GM18858 (cell line): Measurements from ENCODE around the gene CA5B.
"Not testable (repeated sequence)": the region's sequence is repeated elsewhere in the genome, so short reads cannot be mapped to it uniquely, and the experiment has no call there.

Experiments used
- ATAC-seq: cut with Tn5 transposase; IDR thresholded peaks from one replicate; pipeline ENCODE4 v1.9.1; 2021; ENCODE audit not compliant: unreplicated experiment

CA5B gene

DNA sequence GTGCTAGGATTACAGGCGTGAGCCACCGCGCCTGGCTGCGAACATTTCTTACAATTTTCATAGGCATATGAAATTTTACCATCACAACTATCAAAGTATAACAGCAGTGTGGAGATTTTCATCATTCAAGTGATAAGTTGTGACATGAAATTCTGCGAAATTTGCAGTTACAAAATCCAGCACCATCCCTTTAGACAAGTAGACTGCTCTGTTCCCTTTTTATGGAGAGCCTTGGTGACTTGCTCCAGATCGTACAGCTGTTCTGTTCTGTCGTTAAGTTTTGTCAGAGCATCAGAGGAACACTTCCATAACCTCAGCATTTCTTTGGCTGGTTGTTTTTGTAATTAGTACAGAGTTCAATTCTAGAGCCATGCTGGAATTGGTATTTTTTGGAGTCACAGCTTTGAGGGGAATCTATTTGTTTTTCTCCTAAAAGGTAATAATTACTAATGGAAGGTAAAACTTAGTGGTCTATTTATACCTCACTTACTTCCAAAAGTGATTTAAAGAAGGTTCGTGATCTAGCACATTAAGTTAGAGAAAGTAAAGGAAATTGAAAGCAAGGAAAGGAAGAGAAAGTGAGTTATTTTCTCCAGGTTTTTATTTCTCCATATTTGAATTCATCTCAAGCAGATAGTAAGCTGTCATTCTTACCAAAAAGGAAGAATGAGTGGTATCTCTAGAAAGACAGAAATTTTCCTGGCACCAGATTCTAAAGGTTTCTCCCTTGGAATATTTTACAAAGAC, 74.3 kb downstream of the CA5B start:
- ATAC-seq: no peak

DNA sequence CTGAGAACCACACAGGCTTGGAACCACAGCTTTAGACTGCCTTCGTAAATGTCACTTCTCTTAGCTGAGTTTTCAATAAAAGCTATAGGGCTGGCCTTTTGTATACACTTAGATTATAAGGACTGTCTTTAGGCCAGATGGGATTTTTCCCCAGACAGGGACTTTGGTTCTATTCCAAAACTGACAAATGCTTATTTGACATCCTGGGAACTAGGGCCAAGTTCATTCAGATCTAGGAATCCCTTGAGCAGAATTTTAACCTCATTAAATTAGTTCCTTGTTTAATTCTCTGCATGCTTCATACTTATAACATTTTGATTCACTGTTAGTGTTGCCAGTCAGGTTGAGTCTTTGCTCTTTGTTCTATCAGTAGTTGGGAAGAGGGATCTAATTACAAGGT, 75.3 kb downstream of the CA5B start:
- no peak for ATAC-seq

DNA sequence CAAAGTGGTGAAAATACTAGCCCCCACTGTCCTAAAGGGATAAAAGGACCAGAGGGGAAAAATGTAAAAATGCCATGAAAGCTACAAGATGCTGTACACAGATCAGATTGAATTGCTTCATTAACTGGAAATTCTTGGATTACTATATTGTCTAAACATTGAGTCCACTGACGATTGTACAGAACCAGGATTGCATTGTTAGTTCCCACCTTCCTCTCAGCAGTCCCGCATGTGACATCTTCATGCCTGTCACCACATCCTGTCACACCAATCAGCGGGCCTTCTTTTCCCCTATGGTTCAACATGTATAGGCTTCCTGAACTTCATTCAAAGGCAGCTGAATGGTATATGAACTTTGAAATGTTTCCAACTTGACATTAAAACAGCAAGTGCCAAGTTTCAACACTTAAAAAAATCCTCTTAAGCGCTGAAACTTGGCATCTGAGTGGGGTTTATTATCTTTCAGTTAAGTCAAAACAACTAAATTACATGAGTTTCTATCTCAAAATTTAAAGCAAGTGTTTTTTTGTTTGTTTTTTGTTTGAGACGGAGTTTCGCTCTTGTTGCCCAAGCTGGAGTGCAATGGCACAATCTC, 76.8 kb downstream of the CA5B start:
- ATAC-seq: no peak

DNA sequence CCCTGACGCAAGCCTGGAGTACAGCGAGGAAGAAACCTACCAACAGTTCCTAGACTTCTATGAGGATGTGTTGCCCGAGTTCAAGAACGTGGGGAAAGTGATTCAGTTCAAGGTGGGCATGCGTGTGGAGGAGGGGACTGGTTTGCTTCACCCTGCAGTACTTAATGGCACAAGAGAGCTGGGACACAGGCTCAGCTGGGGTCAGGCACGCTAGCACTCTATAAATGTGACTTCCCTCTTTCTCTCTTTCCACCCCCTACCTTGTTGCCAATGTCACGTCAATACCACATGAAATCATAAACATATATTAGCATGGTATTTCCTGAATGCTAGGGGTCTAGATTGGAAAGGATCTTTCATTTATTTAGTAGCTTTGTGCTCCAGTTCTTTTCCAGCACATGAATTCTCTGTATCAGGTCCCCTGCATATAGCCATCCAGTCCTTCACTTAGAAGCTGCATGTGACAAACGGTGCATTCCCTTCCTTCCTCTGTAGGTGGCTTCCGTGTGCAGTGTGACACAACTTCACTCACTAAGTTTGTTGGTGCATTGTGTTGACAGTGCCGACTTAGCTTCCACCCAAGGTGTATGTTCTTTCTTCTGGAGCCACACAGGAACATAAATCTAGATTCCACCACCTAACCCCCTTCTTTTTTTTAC, 77.8 kb downstream of the CA5B start:
- ATAC-seq: peak; percentile 57

DNA sequence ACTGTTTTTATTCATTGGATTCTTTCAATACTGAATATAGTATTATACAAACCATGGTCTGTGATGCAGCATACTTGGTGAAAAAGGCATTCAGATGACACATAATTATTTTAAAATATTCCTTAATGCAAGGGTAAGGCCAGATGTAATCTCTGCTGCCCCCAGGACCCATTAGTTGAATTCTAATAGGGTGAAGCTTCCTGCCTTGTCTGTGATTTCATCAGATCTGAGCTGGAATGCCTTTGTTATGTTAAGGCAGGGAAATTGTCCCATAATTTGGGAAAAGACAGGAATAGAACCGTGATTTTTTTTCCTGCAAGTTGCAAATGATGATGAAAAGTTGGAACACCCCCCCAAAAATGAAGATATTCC, 78.4 kb downstream of the CA5B start:
- no peak for ATAC-seq

DNA sequence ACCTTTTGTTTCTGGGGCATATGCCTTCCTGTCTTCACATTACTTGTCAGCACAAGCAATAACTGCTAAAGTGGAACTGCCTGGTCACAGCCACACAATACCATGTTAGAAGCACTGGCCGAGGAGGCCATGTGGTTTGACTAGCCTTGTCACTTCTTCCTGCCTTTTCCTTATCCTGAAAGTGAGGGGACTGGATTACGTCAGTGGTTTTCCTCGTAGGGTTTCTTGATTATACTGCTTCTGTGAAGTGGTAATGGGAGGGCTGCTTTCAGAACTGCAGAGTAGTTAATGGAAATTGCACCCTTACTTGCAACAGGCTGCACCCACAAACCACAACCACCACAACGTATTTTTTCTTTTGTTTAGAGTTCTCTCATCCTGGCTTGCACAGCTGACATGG, 78.8 kb downstream of the CA5B start:
- ATAC-seq: no peak

DNA sequence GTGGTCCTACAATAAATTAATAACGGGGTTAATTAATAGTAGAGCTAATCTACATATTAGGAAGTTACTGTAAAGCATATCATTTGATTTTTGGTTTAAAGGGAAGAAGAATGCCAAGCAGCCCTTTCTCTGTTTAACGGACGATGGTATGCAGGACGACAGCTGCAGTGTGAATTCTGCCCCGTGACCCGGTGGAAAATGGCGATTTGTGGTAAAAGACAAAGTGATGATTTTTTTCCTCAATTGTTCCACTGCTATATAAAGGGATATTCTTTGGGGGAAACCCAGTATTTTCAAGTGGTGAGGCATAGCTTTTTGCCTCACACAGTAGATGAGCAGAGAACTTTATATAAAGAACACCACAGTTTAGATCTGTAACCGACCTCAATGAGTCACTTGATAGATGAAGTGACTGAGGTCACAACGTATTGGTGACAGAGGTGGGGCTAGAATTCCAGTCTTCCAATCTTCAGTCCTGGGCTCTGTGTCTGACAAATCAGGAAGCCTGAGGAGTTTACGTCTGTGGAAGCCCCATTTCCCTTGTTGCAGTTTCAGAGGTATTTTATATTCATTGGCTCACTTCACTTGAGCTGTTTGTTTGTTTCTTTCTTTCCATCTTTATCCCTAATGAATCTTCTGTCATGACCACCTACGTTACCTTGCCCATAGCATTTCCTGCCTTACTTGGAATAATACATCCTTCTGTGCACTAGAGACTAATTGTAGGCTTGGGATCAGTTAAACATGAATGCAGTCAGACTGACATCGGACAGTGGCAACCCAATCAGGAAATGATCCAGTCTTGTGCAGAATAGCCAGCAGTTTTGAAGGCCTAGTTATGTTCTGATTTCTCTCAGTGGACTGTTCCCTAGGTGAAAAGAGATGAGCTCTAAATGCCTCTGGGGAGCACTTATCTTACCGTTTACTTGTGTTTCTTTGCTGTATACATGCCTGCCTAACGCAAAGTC, 82.3 kb downstream of the CA5B start:
- no peak for ATAC-seq

DNA sequence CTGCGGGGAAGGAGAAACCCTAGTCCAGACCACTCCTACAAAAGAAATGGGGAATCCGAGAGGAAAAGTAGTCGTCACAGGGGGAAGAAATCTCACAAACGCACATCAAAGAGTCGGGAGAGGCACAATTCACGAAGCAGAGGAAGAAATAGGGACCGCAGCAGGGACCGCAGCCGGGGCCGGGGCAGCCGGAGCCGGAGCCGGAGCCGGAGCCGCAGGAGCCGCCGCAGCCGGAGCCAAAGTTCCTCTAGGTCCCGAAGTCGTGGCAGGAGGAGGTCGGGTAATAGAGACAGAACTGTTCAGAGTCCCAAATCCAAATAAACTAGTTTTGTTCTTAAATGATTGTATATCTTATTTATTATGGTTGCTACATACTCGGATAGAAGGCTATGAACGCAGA, 84.9 kb downstream of the CA5B start:
- ATAC-seq: no peak

DNA sequence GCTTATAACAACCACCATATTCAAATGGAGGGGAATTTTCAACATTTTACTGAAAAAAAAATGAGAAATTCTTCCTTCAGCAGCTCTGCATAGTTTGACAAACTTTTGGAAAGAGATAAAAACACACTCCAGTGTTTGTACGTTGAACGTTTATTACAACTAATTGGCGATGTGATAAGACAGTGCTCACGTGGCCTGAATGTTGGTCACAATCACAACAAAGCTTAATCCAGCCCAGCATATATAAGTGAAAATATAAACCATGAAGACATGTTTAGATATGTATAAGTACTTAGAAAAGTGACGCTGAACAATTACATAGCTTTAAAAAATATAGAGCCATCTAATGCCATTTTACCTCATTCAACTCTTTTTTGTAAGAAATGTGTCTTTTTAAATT, 87.9 kb downstream of the CA5B start:
- ATAC-seq: no peak

DNA sequence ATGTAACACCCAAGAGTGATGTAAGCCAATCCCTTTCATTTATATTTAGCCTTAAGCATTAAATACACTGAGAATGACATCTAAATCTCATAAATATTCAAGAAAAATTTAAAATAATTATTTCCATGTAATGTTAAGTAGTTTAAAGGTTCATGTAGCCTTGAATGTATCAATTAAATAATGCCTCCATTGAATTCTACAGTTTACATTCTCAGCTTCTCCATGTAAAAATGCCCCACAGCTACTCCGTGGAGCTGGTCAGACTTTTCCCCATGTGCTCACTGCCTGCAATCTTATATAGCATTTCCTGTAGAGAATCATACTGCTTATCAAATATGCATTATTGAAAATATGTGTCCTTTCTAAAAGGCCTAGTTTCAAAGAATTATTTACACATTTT, 91.1 kb downstream of the CA5B start:
- no peak for ATAC-seq

DNA sequence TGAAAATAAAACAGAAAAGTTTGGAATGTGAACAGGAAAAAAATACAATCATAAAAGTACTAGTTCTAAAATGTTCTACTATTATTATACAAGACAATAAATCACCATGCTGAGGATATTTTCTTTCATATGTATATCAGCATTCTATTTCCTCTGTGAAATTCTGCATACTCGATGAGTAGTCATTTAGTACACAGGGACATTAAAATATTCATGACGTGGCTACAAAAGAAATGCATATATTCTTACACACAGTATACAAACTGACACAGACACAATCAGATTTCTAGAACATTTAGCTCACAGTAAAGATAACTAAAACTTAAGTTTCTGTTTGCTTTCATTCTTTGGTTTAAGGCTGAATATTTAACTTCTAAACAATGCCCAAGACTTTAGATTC, 93.3 kb downstream of the CA5B start:
- ATAC-seq: not testable (repeated sequence)

DNA sequence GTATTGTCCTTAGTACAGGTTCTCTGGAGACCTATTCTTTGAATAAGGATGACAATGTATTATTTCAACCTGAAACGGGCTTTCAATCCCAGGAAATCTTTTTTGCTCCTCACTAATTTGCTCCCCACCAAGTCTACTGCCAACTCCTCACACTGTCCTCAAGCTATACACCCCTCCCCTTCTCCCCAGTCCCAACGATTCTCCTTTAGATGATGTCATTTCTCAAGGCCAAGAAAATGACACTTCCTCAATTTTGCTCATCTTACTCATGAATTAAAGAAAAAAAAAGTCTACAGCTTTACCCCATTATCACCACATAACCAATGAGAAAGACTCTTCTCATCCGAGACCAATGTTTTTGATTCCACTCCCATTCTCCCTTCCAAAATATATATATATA, 96.0 kb downstream of the CA5B start:
- ATAC-seq: no peak

DNA sequence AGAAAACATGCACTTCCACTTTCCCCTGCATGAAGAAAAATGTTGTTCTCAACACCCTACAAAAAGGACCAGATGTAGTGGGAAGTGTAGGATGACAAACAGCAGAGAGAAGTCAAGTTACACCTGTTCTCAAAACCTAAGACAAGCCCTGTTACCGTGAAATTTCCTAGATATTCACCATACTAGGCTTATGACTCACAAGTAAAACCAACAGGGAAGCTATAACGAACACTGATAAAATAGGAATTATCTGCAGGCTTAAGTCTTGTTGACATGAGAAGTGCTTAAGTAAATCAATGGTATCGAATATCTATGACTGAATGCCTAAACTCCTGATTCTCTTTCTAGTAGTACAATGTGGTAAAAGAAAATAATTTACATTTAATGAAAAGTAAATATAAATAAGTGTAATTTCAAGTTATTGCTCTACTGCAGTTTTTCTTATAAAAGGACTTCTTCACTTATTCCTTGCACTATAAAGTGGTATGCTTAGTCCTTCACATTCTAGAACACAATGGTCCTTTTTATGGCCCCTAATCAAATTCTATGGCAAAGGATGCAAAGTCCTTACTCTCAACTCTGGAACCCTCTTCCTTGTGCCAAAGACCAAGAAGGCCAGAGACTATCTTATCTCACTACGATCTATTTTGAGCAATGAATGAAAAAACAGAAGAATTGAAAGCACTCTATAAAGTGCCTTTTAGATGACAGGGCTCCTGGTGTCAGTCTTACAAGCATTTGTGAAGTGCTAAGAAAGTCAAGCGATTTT, 96.9 kb downstream of the CA5B start:
- no peak for ATAC-seq
